Smooth muscle cell (in vitro differentiated cells): Measurements from ENCODE around the gene KCNC2. TPM values are rescaled to one million over a fixed set of nuclear protein-coding genes. Genes with fewer than 3 reads are reported as not detected.

Experiments
- DNase-seq: peaks from one replicate; lab custom pipeline; 2025; ENCODE audit not compliant: unreplicated experiment; lab: John Stamatoyannopoulos, UW
- H2AFZ ChIP-seq: fragments of 200-600 bp; sonication (generic); 2 replicates; pipeline ENCODE4 v1.6.0; 2016; ENCODE audit warnings: antibody characterized with exemption, low read depth, mild to moderate bottlenecking
- H3F3A ChIP-seq: fragments of 200-600 bp; sonication (generic); 2 replicates; pipeline ENCODE4 v1.6.0; 2017; ENCODE audit warnings: antibody characterized with exemption, low read depth
- H3K27ac ChIP-seq: fragments of 200-600 bp; sonication (generic); 2 replicates; pipeline ENCODE4 v1.5.1; 2016; ENCODE audit warnings: low read depth, mild to moderate bottlenecking
- H3K27me3 ChIP-seq: fragments of 200-600 bp; sonication (generic); 2 replicates; pipeline ENCODE4 v1.6.1; 2016; ENCODE audit warnings: low read depth, mild to moderate bottlenecking
- H3K36me3 ChIP-seq: fragments of 200-600 bp; sonication (generic); 2 replicates; pipeline ENCODE4 v1.5.1; 2016; ENCODE audit warnings: low read depth
- H3K4me1 ChIP-seq: fragments of 200-600 bp; sonication (generic); 2 replicates; pipeline ENCODE4 v1.5.1; 2016; ENCODE audit warnings: low read depth
- H3K4me2 ChIP-seq: fragments of 200-600 bp; sonication (generic); 2 replicates; pipeline ENCODE4 v1.6.0; 2016; ENCODE audit warnings: mild to moderate bottlenecking
- H3K4me3 ChIP-seq: fragments of 200-600 bp; sonication (generic); 2 replicates; pipeline ENCODE4 v1.5.1; 2016; ENCODE audit warnings: mild to moderate bottlenecking
- H3K79me2 ChIP-seq: fragments of 200-600 bp; sonication (generic); 2 replicates; pipeline ENCODE4 v1.6.0; 2016; ENCODE audit warnings: low read depth, mild to moderate bottlenecking
- H3K9ac ChIP-seq: fragments of 200-600 bp; sonication (generic); 2 replicates; pipeline ENCODE4 v1.6.0; 2016; ENCODE audit warnings: low read depth
- H3K9me3 ChIP-seq: fragments of 200-600 bp; sonication (generic); replicated peaks from 2 replicates; pipeline ENCODE4 v1.5.1; 2016; ENCODE audit warnings: low read depth
- H4K20me1 ChIP-seq: fragments of 200-600 bp; sonication (generic); 2 replicates; pipeline ENCODE4 v1.6.0; 2016; ENCODE audit warnings: low read depth
- CTCF ChIP-seq: fragments of 200-600 bp; sonication (generic); IDR thresholded peaks from 2 replicates; pipeline ENCODE4 v1.5.1; 2017; ENCODE audit warnings: borderline replicate concordance, mild to moderate bottlenecking, antibody characterized with exemption; ENCODE audit not compliant: insufficient read depth, poor library complexity, severe bottlenecking
- WGBS: methylation state at CpG from one replicate; pipeline ENCODE4 v1.1.7; 2016; ENCODE audit warnings: low lambda C conversion rate; 5-methylcytosine and 5-hydroxymethylcytosine counted together
- polyA plus RNA-seq: library from polyadenylated mRNA; unstranded; fragments of >200 nt; fragmentation: Nextera tagmentation; extraction: Ambion mirVana; gene quantifications from 2 replicates; pipeline ENCODE4 v1.2.1, GENCODE V29; 2016
- total RNA-seq: library from RNA; depleted of rRNA; stranded (reverse); fragments of >200 nt; gene quantifications from 2 replicates; pipeline ENCODE4 v1.2.3, GENCODE V29; 2014

KCNC2 gene
- total and polyA plus RNA-seq, 2 experiments from 2014 or later: not detected

GRCh38 chr12:75139196-75139595 lies 70.4 kb downstream of the KCNC2 start:
- DNase-seq: no peak
- no peak overlapping the region for H3K9ac ChIP-seq
- no peaks in the 10 kb centered on the region for H3K36me3 ChIP-seq
- H3K4me3 ChIP-seq: no peak overlapping the region
- no peaks in the 10 kb centered on the region for H3K27me3 ChIP-seq
- no peaks in the 10 kb centered on the region for H3K79me2 ChIP-seq
- no peaks in the 10 kb centered on the region for H3K9me3 ChIP-seq
- H3F3A ChIP-seq: no peaks in the 10 kb centered on the region
- H2AFZ ChIP-seq: no peak overlapping the region
- TF ChIP-seq CTCF: no peak
- no peaks in the 10 kb centered on the region for H4K20me1 ChIP-seq
- H3K27ac ChIP-seq: no peak overlapping the region
- no peak overlapping the region for H3K4me2 ChIP-seq
- no peaks in the 10 kb centered on the region for H3K4me1 ChIP-seq
- WGBS: 86% methylated on average over 5 of the region's 5 CpGs

GRCh38 chr12:75137896-75138295 lies 71.7 kb downstream of the KCNC2 start:
- H3K4me3 ChIP-seq: no peak overlapping the region
- H3K9me3 ChIP-seq: no peaks in the 10 kb centered on the region
- H2AFZ ChIP-seq: no peak overlapping the region
- no peaks in the 10 kb centered on the region for H3K36me3 ChIP-seq
- H3F3A ChIP-seq: no peaks in the 10 kb centered on the region
- H3K27ac ChIP-seq: no peak overlapping the region
- DNase-seq: no peak
- H3K4me1 ChIP-seq: no peaks in the 10 kb centered on the region
- no peaks in the 10 kb centered on the region for H3K27me3 ChIP-seq
- no peaks in the 10 kb centered on the region for H3K79me2 ChIP-seq
- no peak overlapping the region for H3K4me2 ChIP-seq
- no peaks in the 10 kb centered on the region for H4K20me1 ChIP-seq
- no peak overlapping the region for H3K9ac ChIP-seq
- no peak for TF ChIP-seq CTCF

GRCh38 chr12:75135026-75135425 lies 74.6 kb downstream of the KCNC2 start:
- DNase-seq: no peak
- Histone ChIP-seq H3K27ac (no peak overlapping the region), H3K4me1 (no peaks in the 10 kb centered on the region), H3K36me3 (no peaks in the 10 kb centered on the region), H3K4me3 (no peak overlapping the region), H3K9ac (no peak overlapping the region), H3K9me3 (no peaks in the 10 kb centered on the region), H2AFZ (no peak overlapping the region), H3K4me2 (no peak overlapping the region), H4K20me1 (no peaks in the 10 kb centered on the region), H3K79me2 (no peaks in the 10 kb centered on the region), H3K27me3 (no peaks in the 10 kb centered on the region), H3F3A (no peaks in the 10 kb centered on the region)
- 56% methylated on average over 1 of the region's 1 CpG for WGBS
- no peak for TF ChIP-seq CTCF

DNA sequence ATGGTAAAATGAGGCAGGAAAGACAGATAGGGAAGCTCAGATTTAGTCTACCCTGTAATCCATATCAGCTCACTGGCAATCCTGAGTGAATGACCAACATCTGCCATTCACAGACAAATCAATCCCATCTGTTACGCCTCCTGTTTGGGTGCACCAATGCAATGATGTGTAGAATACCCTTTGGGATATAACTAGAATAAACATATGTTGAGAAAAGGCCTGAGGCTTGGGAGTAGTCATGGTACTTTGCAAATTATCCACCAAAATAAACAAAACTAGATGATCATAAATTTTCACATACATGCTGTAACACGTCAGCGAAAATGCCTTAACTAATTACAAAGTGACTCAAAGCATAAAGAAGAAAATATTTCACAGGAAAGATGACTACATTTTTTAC lies 78.8 kb downstream of the KCNC2 start:
- Histone ChIP-seq H3K4me2 (no peak overlapping the region), H2AFZ (no peak overlapping the region), H3K9ac (no peak overlapping the region), H3F3A (no peaks in the 10 kb centered on the region), H4K20me1 (no peaks in the 10 kb centered on the region), H3K27me3 (no peaks in the 10 kb centered on the region), H3K9me3 (no peaks in the 10 kb centered on the region), H3K4me3 (no peak overlapping the region), H3K79me2 (no peaks in the 10 kb centered on the region), H3K4me1 (no peaks in the 10 kb centered on the region), H3K36me3 (no peaks in the 10 kb centered on the region), H3K27ac (no peak overlapping the region)
- WGBS: 89% methylated on average over 3 of the region's 3 CpGs
- DNase-seq: no peak
- TF ChIP-seq CTCF: no peak
